Cardiac muscle cell (in vitro differentiated cells and primary cell): ENCODE data around the gene POLR2M. TPM values are rescaled to one million over a fixed set of nuclear protein-coding genes. Genes with fewer than 3 reads are reported as not detected.

Source experiments
- DNase-seq, 2 donors: peaks; one replicate each; pipeline versions ENCODE4 v3.0.0 to v3.0.0-alpha.2; 2010 to 2017; ENCODE audit warnings: low read depth in 1 of 2, low spot score in 1 of 2
- H3K27ac ChIP-seq: fragments of 200-600 bp; sonication (generic); 2 replicates; pipeline ENCODE4 v1.5.1; 2016
- H3K27me3 ChIP-seq: fragments of 200-600 bp; sonication (generic); 2 replicates; pipeline ENCODE4 v1.6.0; 2016; ENCODE audit warnings: control low read depth
- H3K36me3 ChIP-seq: fragments of 200-600 bp; sonication (generic); 2 replicates; pipeline ENCODE4 v1.5.1; 2016; ENCODE audit warnings: control low read depth
- H3K4me1 ChIP-seq: fragments of 200-600 bp; sonication (generic); 2 replicates; pipeline ENCODE4 v1.8.1; 2017; ENCODE audit warnings: low read depth, mild to moderate bottlenecking, mixed run types
- H3K4me3 ChIP-seq: fragments of 200-600 bp; sonication (generic); 2 replicates; pipeline ENCODE4 v1.5.1; 2016; ENCODE audit warnings: mild to moderate bottlenecking
- H3K9me3 ChIP-seq: fragments of 200-600 bp; sonication (generic); 2 replicates; pipeline ENCODE4 v1.5.1; 2017; ENCODE audit warnings: low read depth, mild to moderate bottlenecking, control low read depth
- polyA plus RNA-seq: library from polyadenylated mRNA; unstranded; fragments of >200 nt; fragmentation: Nextera tagmentation; extraction: Ambion mirVana; gene quantifications from 2 replicates; pipeline ENCODE4 v1.2.1, GENCODE V29; 2016
- total RNA-seq: library from RNA; depleted of rRNA; stranded (reverse); fragments of >200 nt; gene quantifications from 2 replicates; pipeline ENCODE4 v1.2.3, GENCODE V29; 2016
- TF ChIP-seq, protein P1 (sequence below): IDR thresholded peaks from 2 replicates; pipeline ENCODE4 v1.5.1; 2012; ENCODE audit warnings: low read depth, mild to moderate bottlenecking, low read length

The POLR2M gene
- total and polyA plus RNA-seq, 2 experiments from 2014 or later, result 24.9 to 225 TPM

DNA sequence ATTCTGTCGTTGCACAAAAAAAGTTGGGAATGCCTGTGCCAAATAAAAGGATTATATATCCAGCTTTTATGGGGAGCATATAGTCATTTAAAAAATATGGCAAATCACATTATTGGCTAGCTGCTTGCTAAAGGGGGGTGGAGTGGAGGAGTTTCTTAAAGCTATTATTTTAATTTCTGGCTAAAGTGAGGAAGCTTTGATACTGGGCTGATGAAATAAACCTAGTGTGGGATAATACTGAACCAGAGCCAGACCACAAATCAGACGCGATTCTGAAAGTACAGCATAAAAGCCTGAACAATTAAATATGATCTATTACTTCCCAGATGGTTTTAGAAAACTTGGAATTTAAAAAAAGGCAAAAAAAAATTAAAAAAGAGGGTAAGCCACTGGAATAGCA is 14.4 kb downstream of the POLR2M start:
- no peaks in the 10 kb centered on the region for H3K4me1 ChIP-seq
- no peak overlapping the region for H3K4me3 ChIP-seq
- H3K36me3 ChIP-seq, result peaks cover 3% of the 10 kb centered on the region
- H3K9me3 ChIP-seq, result no peaks in the 10 kb centered on the region
- peak in 1 of 2 donors; percentile 80 for DNase-seq
- no peaks in the 10 kb centered on the region for H3K27me3 ChIP-seq
- H3K27ac ChIP-seq, result no peak overlapping the region
- TF ChIP-seq, protein P1, sequence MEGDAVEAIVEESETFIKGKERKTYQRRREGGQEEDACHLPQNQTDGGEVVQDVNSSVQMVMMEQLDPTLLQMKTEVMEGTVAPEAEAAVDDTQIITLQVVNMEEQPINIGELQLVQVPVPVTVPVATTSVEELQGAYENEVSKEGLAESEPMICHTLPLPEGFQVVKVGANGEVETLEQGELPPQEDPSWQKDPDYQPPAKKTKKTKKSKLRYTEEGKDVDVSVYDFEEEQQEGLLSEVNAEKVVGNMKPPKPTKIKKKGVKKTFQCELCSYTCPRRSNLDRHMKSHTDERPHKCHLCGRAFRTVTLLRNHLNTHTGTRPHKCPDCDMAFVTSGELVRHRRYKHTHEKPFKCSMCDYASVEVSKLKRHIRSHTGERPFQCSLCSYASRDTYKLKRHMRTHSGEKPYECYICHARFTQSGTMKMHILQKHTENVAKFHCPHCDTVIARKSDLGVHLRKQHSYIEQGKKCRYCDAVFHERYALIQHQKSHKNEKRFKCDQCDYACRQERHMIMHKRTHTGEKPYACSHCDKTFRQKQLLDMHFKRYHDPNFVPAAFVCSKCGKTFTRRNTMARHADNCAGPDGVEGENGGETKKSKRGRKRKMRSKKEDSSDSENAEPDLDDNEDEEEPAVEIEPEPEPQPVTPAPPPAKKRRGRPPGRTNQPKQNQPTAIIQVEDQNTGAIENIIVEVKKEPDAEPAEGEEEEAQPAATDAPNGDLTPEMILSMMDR, result no peak

DNA sequence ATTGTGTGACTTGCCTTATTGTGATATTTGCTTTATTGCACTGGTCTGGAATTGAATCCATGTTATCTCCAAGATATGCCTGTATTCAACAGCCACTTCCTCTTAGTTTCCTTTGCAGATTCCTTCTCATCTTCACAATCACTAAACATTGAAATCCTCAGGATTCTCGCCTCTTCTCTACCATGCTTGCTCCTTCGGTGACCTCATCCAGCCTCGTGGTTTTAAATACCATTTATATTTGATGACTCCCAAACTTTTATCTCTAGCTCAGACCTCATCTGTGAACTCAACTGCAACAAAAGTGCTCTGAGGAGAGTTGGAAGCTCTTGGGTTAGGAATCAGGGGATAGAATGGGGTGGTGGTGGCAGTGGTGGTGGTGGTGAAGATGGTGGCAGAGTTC is 19.9 kb downstream of the POLR2M start:
- Histone ChIP-seq H3K36me3 (no peaks in the 10 kb centered on the region), H3K9me3 (no peaks in the 10 kb centered on the region), H3K4me1 (no peaks in the 10 kb centered on the region), H3K27me3 (no peaks in the 10 kb centered on the region), H3K27ac (no peak overlapping the region), H3K4me3 (no peak overlapping the region)
- TF ChIP-seq, protein P1, result no peak
- peak in 1 of 2 donors; percentile 52 for DNase-seq

DNA sequence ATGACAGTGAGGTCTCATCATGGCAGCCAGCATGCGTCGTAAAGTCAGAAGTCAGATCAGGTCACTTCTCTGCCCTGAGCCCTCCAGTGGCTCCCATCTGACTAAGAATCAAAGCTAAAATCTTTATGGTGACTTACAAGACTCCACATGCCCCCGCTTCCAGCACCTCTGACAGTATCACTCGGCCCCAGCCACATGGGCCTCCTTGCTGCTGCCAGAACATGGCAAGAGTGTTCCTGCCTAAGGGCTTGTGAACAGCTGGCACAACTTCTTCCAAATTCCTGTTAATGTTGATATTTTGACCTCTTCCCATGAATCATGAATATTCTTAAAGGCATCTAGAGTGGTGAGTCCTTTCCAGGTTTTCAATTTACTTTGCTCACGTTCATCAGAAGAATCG is 20.5 kb downstream of the POLR2M start:
- Histone ChIP-seq H3K9me3 (no peaks in the 10 kb centered on the region), H3K36me3 (no peaks in the 10 kb centered on the region)
- no peak for DNase-seq

DNA sequence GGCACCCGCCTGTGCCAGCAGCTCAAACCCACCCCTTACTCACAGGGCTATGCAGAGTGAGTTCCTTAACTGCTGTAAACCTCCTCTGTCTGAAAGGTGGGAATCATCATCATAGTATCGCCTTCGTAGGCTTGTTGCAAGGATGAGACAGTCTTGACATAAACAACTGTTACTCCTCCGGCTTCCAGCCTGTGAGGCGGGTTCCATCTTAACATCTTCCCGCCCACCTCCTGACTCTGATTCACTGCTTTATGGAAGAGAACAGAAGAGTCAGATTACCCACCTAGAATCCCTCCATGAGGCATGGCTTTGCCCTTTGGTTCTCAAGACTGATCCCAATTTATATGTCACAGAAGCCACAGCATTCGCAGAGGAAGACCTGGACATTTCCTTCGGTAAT is 21.9 kb downstream of the POLR2M start:
- no peaks in the 10 kb centered on the region for H3K9me3 ChIP-seq
- no peaks in the 10 kb centered on the region for H3K36me3 ChIP-seq
- no peaks in the 10 kb centered on the region for H3K4me1 ChIP-seq
- DNase-seq, result no peak
- no peaks in the 10 kb centered on the region for H3K27me3 ChIP-seq
- no peak overlapping the region for H3K4me3 ChIP-seq
- H3K27ac ChIP-seq, result no peak overlapping the region
- TF ChIP-seq, protein P1, result no peak

More for the DNA sequence above, 20.5 kb downstream of the POLR2M start:
- TF ChIP-seq, protein P1, result no peak
- no peak overlapping the region for H3K27ac ChIP-seq
- no peaks in the 10 kb centered on the region for H3K4me1 ChIP-seq
- H3K27me3 ChIP-seq, result no peaks in the 10 kb centered on the region
- no peak overlapping the region for H3K4me3 ChIP-seq

DNA sequence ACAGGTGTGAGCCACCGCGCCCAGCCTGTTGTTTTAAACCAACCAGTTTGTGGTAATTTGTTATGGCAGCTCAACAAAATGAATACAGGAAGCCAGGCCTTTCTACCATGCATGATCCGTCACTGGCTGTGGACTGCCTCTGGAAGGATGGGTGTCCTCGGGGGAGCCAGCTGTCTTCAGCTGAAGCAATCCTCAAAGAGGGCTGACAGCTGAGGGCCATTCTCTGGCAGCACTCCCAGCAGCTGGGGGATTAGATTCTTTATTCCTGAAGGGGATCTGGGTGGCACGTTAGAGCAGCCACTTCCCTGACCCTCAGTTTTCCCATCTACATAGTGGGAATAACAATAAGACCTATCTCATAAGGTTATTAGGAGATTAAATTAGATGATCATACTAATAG is 24.4 kb downstream of the POLR2M start:
- H3K4me3 ChIP-seq, result no peak overlapping the region
- no peak overlapping the region for H3K27ac ChIP-seq
- TF ChIP-seq, protein P1, result no peak
- no peaks in the 10 kb centered on the region for H3K4me1 ChIP-seq
- no peaks in the 10 kb centered on the region for H3K9me3 ChIP-seq
- H3K27me3 ChIP-seq, result no peaks in the 10 kb centered on the region
- H3K36me3 ChIP-seq, result no peaks in the 10 kb centered on the region
- DNase-seq, result no peak
